Amniotic stem cell (primary cell): ENCODE data around the gene HCFC1.
A peak's percentile ranks its signal among the peaks of the same experiment; 100 is the strongest.

Source experiments
- DNase-seq: peaks from one replicate; lab custom pipeline; 2025; lab: John Stamatoyannopoulos, UW

The HCFC1 gene

GRCh38 chrX:153957224-153957623, 14.4 kb downstream of the HCFC1 start:
- no peak for DNase-seq

- no peak for DNase-seq
Observed at GRCh38 chrX:153956044-153956907, 15.3 kb downstream of the HCFC1 start.

GRCh38 chrX:153955228-153955732, 16.3 kb downstream of the HCFC1 start:
- no peak for DNase-seq

- no peak for DNase-seq
Observed at GRCh38 chrX:153954558-153955227, 16.9 kb downstream of the HCFC1 start.

- no peak for DNase-seq
Observed at GRCh38 chrX:153953892-153954557, 17.6 kb downstream of the HCFC1 start.

- DNase-seq: no peak
Observed at GRCh38 chrX:153953342-153953830, 18.2 kb downstream of the HCFC1 start.

GRCh38 chrX:153952373-153953026, 19.1 kb downstream of the HCFC1 start:
- DNase-seq: no peak

- DNase-seq: no peak
Observed at GRCh38 chrX:153951683-153952372, 19.8 kb downstream of the HCFC1 start.

GRCh38 chrX:153950127-153950526, 21.5 kb downstream of the HCFC1 start:
- DNase-seq: no peak

- DNase-seq: no peak
Observed at GRCh38 chrX:153948847-153949805, 22.5 kb downstream of the HCFC1 start.

- DNase-seq: no peak
Observed at GRCh38 chrX:153948002-153948466, 23.6 kb downstream of the HCFC1 start.

GRCh38 chrX:153947009-153947769, 24.4 kb downstream of the HCFC1 start:
- peak; percentile 3 for DNase-seq

- no peak for DNase-seq
Observed at GRCh38 chrX:153945956-153946943, 25.4 kb downstream of the HCFC1 start.

- DNase-seq: no peak
Observed at GRCh38 chrX:153944800-153945150, 26.8 kb downstream of the HCFC1 start.

- DNase-seq: no peak
Observed at GRCh38 chrX:153944140-153944799, 27.3 kb downstream of the HCFC1 start, which contains the start of gene RENBP. TSS of gene RENBP (minus strand) at chrX:153944643. CDS start at chrX:153944610, 33 bp downstream.

GRCh38 chrX:153941336-153942252, 30.0 kb downstream of the HCFC1 start:
- DNase-seq: no peak
